ENCODE measurements around the gene SPATA13. TPM values are rescaled to one million over a fixed set of nuclear protein-coding genes. Genes with fewer than 3 reads are reported as not detected.

The SPATA13 gene
- total RNA-seq, 4 donors from 2014 or later = 10.0 to 24.6 (median 13.4) TPM

DNA sequence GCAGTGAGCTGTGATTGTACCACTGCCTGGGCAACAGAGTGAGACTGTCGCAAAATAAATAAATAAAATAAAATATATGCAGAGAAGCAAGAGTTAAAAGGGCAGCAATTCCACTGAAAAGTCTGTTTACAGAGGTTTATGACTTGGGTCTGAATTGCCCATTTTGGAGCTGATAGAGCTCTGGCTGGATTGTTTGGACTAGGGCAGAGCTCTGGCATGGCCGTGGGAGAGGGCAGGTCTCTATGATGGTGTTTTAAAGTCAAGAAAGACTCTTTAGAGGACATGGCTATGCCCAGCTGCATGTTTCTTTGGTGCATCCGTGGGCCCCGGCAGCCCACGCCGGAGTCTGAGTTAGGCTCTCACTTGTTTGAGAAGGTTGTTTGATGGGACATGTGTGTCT is 84.3 kb downstream of the SPATA13 start:
- H3K9me3 ChIP-seq = no peaks in the 10 kb centered on the region
- 58 to 83% methylated on average over 1 to 2 of the region's 6 CpGs for WGBS, 2 donors (ENCODE audit: low coverage in 1 of 2)

DNA sequence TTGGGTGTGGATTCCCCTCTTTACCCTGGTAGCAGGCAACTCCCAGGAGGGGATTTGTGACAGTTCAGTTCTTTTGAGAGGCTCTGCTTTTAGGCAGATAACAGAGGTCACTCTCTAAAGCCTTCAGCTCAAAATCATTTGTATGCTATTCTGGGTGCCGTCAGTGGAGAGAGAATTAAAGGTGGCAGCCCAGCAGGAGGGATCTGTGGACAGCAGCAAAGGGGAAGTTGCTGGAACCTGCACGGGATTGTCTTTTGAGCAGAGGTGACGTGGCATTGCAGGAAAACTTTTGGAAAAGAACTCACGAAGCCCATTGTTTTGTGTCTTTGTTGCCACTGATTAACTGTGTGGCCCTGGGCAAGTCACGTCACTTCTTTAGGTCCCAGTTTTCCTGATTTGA is 86.5 kb downstream of the SPATA13 start:
- H3K4me3 ChIP-seq = no peak overlapping the region
- TF ChIP-seq EP300 (IDR thresholded peaks at IDR 0.05) = no peak
- TF ChIP-seq POLR2A (IDR thresholded peaks at IDR 0.05) = no peak
- peaks cover 0 to 7% of the 10 kb centered on the region in 2 donors for H3K36me3 ChIP-seq
- H3K4me1 ChIP-seq = no peaks in the 10 kb centered on the region
- no peaks in the 10 kb centered on the region for H3K27me3 ChIP-seq
- H3K9me3 ChIP-seq = no peaks in the 10 kb centered on the region
- 90 to 100% methylated on average over 2 to 5 of the region's 5 CpGs for WGBS, 2 donors (ENCODE audit: low coverage in 1 of 2)
- no peak for ATAC-seq
- no peak overlapping the region for H3K27ac ChIP-seq

More for the DNA sequence above, 84.3 kb downstream of the SPATA13 start:
- no peaks in the 10 kb centered on the region for H3K4me1 ChIP-seq
- no peak overlapping the region for H3K4me3 ChIP-seq
- H3K36me3 ChIP-seq = no peaks in the 10 kb centered on the region
- H3K27ac ChIP-seq = no peak overlapping the region
- no peaks in the 10 kb centered on the region for H3K27me3 ChIP-seq
- ATAC-seq = no peak
- no peak for TF ChIP-seq POLR2AphosphoS5 (IDR thresholded peaks at IDR 0.05)
- TF ChIP-seq, protein P1, sequence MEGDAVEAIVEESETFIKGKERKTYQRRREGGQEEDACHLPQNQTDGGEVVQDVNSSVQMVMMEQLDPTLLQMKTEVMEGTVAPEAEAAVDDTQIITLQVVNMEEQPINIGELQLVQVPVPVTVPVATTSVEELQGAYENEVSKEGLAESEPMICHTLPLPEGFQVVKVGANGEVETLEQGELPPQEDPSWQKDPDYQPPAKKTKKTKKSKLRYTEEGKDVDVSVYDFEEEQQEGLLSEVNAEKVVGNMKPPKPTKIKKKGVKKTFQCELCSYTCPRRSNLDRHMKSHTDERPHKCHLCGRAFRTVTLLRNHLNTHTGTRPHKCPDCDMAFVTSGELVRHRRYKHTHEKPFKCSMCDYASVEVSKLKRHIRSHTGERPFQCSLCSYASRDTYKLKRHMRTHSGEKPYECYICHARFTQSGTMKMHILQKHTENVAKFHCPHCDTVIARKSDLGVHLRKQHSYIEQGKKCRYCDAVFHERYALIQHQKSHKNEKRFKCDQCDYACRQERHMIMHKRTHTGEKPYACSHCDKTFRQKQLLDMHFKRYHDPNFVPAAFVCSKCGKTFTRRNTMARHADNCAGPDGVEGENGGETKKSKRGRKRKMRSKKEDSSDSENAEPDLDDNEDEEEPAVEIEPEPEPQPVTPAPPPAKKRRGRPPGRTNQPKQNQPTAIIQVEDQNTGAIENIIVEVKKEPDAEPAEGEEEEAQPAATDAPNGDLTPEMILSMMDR (IDR thresholded peaks at IDR 0.05) = no peak
- TF ChIP-seq EP300 (IDR thresholded peaks at IDR 0.05) = no peak
- no peak for TF ChIP-seq POLR2A (IDR thresholded peaks at IDR 0.05)

DNA sequence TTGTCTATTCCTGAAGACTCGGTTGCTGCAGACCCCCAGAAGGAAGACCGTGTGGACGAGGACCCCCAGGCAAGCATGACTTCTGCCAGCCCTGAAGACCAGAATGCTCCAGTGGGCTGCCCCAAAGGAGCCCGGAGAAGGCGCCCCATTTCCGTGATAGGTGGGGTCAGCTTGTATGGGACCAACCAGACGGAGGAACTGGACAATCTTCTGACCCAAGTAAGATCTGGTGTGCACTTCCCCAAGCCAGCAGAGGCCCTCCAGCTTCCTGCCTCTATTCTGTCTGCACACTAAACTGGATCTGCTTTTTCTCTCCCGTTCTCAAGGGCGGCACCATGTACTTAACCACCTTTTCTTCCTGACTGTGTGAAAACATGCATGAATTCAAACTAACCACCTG is 89.1 kb downstream of the SPATA13 start:
- H3K36me3 ChIP-seq = peaks cover 0 to 14% of the 10 kb centered on the region in 2 donors
- TF ChIP-seq POLR2AphosphoS5 (IDR thresholded peaks at IDR 0.05) (no peak), POLR2A (IDR thresholded peaks at IDR 0.05) (no peak), EP300 (IDR thresholded peaks at IDR 0.05) (no peak)
- TF ChIP-seq, protein P1 (IDR thresholded peaks at IDR 0.05) = no peak

DNA sequence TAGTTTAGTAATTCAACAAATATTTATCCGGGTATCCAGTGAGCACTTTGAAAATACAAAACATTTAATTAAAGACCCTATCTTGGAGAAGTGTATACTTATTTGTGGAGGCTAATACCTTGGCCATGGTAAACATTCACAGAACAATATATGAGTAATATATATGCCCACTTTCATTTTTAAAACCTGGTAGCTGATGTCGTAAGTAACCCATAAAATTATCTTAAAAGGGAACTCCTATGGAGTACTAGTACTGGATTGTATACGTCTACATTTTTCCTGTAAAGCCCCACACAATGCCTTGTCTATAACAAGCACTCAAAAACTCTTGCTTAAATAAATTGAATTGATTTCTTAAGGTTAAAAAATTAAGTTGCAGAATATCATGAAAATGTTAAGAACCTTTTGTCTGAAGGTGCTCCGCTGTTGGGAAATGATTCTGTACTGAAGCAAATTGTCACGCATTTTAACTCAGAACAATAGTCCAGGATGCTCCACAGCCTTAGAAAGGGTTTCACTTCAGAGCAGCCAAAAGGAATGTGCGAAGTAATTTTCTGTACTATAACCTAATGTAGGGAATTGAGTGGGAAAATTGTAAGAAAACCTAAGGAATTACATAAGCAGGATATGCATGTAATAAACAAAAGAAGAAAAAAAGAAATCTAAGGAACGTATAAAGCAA is 90.0 kb downstream of the SPATA13 start:
- no peak for TF ChIP-seq POLR2AphosphoS5 (IDR thresholded peaks at IDR 0.05)
- TF ChIP-seq EP300 (IDR thresholded peaks at IDR 0.05) = no peak
- no peak for TF ChIP-seq POLR2A (IDR thresholded peaks at IDR 0.05)
- TF ChIP-seq, protein P1 (IDR thresholded peaks at IDR 0.05) = no peak
- Histone ChIP-seq H3K9me3 (no peaks in the 10 kb centered on the region), H3K36me3 (peaks cover 0 to 14% of the 10 kb centered on the region in 2 donors), H3K27me3 (no peaks in the 10 kb centered on the region), H3K27ac (no peak overlapping the region), H3K4me3 (no peak overlapping the region), H3K4me1 (no peaks in the 10 kb centered on the region)
- ATAC-seq = no peak
- WGBS, 2 donors (ENCODE audit: low coverage in 1 of 2) = 71 to 81% methylated on average over 6 to 7 of the region's 7 CpGs

More for the DNA sequence above, 89.1 kb downstream of the SPATA13 start:
- ATAC-seq = no peak
- H3K27ac ChIP-seq = no peak overlapping the region
- H3K27me3 ChIP-seq = no peaks in the 10 kb centered on the region
- 86% methylated on average over 2 to 3 of the region's 9 CpGs for WGBS, 2 donors (ENCODE audit: low coverage in 1 of 2)
- H3K9me3 ChIP-seq = no peaks in the 10 kb centered on the region
- H3K4me3 ChIP-seq = no peak overlapping the region
- H3K4me1 ChIP-seq = no peaks in the 10 kb centered on the region

DNA sequence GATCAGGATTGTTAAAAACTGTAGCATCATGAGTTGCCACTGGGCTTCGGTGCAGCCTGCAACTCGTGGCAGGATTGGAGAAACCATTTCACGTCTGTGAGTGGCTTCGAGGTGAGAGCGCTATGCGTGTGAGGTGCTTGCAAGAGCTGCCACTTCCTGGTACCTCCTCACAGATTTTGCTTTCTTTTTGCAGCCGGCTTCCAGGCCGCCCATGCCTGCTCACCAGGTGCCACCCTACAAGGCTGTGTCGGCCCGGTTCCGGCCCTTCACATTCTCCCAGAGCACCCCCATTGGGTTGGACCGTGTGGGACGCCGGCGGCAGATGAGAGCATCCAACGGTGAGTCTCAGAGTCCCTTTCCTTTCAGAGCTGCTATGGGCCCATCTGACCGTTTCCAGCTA is 91.0 kb downstream of the SPATA13 start:
- H3K9me3 ChIP-seq = no peaks in the 10 kb centered on the region
- TF ChIP-seq POLR2A (IDR thresholded peaks at IDR 0.05) (no peak), POLR2AphosphoS5 (IDR thresholded peaks at IDR 0.05) (no peak), EP300 (IDR thresholded peaks at IDR 0.05) (no peak)
- TF ChIP-seq, protein P1 (IDR thresholded peaks at IDR 0.05) = no peak
- ATAC-seq = no peak
- no peak overlapping the region for H3K4me3 ChIP-seq
- no peaks in the 10 kb centered on the region for H3K27me3 ChIP-seq
- H3K4me1 ChIP-seq = no peaks in the 10 kb centered on the region
- H3K27ac ChIP-seq = no peak overlapping the region
- H3K36me3 ChIP-seq = peaks cover 0 to 14% of the 10 kb centered on the region in 2 donors
- WGBS, 2 donors (ENCODE audit: low coverage in 1 of 2) = 87% methylated on average over 3 of the region's 17 CpGs; no CpG with 5 or more reads in 1 of the 2 donors
